HG03469 (cell line): ENCODE measurements around the gene DENND2C.

Source experiments
- ATAC-seq: cut with Tn5 transposase; IDR thresholded peaks from one replicate; pipeline ENCODE4 v1.9.1; 2021; ENCODE audit warnings: mild to moderate bottlenecking, moderate library complexity, moderate number of reproducible peaks; ENCODE audit not compliant: unreplicated experiment

DENND2C gene

DNA sequence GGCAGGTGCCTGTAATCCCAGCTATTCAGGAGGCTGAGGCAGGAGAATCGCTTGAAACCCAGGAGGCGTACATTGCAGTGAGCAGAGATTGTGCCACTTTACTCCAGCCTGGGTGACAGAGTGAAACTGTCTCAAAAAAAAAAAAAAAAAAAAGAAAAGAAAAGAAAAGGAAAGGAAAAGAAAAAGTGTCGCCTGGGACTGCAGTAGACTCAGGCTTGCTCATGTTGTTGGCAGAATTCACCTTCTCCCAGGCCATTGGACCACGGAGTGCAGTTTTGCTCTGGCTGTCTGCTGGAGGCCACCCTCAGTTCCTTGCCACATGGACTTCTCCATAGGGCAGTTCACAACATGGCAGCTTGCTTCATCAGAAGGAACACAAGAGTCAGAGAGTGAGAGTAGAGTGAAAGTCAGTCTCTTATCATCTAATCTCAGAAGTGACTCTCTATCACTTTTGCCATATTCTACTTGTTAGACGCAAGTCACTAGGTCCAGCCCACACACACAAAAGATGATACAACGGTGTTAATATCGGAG lies 117.7 kb downstream of the DENND2C start:
- ATAC-seq = no peak

DNA sequence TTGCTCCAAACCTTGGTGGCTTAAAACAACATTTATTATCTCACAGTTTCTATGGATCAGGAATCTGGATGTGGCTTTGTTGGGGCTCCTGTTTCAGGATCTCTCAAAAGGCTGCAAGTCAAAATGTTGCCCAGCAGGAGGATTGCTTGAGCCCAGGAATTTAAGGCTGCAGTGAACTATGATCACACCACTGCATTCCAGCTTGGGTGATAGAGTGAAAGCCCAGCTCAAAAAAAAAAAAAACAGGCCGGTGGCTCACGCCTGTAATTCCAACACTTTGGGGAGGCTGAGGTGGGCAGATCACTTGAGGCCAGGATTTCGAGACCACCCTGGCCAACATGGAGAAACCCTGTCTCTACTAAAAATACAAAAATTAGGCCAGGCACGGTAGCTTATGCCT lies 118.4 kb downstream of the DENND2C start:
- ATAC-seq = no peak

GRCh38 chr1:114550336-114550735 lies 119.5 kb downstream of the DENND2C start:
- ATAC-seq = no peak

GRCh38 chr1:114549137-114549536 lies 120.7 kb downstream of the DENND2C start:
- ATAC-seq = no peak

DNA sequence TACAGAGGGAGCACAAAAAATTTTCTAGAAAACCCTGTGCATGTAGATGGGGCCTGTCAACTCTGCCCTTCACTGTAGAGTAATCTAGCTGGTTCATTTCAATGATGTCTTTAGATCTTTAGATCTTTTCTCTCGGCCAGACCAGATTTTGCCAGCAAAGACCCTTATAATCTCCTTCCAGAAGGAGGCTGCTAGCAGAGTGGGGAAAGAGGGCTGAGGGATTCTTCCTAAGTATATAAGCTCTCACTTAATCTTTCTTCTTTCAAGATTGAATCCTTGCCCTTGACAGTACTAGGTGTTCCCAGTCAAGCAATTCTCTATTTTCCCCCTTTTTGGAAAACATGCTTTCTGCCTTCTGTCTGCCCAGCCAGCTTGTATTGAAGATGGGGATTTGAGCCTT lies 122.8 kb downstream of the DENND2C start:
- no peak for ATAC-seq

DNA sequence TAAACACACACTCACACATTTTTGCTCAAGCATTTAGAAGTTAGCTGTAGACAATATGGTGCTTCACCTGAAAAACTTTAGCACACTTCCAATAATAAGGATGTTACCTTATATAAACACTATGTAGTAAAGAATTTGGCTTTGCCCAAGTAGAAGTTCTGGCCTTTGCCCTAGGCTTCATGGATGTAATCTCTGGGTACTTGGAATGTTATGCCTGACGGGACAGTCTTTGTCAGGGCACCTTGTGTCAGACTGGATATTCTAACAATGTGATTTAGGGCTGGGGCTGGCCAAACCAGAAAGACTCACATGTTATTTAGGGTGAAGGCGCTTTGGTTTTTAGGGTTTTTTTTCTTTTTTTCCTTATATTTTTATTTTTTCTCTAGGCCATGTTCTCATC lies 124.1 kb downstream of the DENND2C start:
- no peak for ATAC-seq

DNA sequence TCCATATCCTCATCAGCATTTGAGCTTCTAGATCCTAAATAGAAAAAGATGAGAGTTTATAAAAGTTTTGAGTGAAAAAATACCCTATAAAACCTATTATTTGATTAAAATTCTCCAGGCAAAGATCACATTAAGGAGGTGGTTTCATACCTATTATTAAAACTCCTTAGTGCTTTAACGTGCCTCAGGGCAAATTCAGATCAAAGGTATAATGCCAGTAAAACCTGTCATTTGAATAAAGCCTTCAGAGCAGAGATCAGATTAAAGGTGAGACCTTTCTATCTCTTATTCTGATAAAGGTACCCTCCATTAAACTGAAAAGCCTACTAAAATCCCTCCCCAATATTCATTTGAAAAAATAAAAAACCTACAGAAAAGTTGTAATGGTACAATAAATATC lies 124.5 kb downstream of the DENND2C start:
- ATAC-seq = no peak

- ATAC-seq = no peak
Measured at GRCh38 chr1:114540821-114541220, 129.0 kb downstream of the DENND2C start.

DNA sequence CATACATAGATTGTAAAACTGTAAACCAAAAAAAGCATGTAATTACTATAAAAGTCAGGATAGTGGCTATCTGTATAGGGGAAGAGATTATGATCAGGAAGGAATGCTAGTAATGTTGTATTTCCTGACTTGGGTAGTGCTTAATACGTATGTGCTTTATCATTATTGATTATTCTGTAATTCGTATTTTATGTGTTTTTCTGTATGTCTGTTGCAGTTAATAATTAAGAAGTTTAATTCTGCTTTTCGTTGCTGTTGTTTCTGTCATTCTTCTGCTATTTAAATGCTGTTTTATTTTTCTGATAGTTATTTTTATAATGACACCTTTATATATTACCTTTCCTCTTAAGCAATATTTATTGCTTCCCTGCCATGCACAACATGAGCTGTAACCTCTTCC lies 129.6 kb downstream of the DENND2C start:
- no peak for ATAC-seq

- ATAC-seq = no peak
Measured at GRCh38 chr1:114536043-114536442, 133.8 kb downstream of the DENND2C start.

- ATAC-seq = no peak
Measured at GRCh38 chr1:114535401-114535800, 134.4 kb downstream of the DENND2C start.
